ENCODE results near the gene SLC66A3. TPM values are rescaled to one million over a fixed set of nuclear protein-coding genes. Genes with fewer than 3 reads are reported as not detected.

The SLC66A3 gene
- total RNA-seq, 2 donors from 2014 or later = 7.7 to 13.2 TPM

DNA sequence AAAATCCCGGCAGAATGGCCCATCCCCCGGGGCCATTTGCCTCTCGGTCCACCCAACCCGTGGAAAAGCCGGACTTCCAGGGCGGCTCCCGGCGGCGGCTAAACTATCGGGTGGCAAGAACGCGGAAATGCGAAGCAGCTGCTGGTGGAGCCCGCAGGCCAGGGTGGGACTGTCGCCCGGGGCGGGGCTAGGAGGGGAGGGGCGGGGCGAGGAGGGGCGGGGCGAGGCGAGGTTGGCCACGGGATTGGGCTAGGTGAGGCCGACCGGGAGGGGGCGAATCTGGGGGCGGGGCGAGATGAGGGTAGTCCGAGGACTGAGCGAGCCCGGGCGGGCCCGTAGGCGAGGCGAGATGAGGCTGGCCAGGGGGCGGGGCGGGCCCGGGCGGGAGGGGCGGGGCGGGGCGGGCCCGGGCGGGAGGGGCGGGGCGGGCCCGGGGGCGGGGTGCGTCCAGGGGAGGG, 315 bp upstream of the SLC66A3 start:
- Histone ChIP-seq H3K9ac (ENCODE audit: low read depth in 2 of 2, low read length in 2 of 2) (peak overlapping the region; percentile 57 to 91), H3K27ac (peak overlapping the region; percentile 87), H3K4me3 (peak overlapping the region; percentile 41), H3K4me1 (peaks cover 5% of the 10 kb centered on the region), H3K27me3 (no peaks in the 10 kb centered on the region), H3K36me3 (no peaks in the 10 kb centered on the region), H3K9me3 (no peaks in the 10 kb centered on the region)
- peak; percentile 99 for DNase-seq
- TF ChIP-seq, protein P1, sequence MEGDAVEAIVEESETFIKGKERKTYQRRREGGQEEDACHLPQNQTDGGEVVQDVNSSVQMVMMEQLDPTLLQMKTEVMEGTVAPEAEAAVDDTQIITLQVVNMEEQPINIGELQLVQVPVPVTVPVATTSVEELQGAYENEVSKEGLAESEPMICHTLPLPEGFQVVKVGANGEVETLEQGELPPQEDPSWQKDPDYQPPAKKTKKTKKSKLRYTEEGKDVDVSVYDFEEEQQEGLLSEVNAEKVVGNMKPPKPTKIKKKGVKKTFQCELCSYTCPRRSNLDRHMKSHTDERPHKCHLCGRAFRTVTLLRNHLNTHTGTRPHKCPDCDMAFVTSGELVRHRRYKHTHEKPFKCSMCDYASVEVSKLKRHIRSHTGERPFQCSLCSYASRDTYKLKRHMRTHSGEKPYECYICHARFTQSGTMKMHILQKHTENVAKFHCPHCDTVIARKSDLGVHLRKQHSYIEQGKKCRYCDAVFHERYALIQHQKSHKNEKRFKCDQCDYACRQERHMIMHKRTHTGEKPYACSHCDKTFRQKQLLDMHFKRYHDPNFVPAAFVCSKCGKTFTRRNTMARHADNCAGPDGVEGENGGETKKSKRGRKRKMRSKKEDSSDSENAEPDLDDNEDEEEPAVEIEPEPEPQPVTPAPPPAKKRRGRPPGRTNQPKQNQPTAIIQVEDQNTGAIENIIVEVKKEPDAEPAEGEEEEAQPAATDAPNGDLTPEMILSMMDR (IDR thresholded peaks at IDR 0.05) = no peak
- intact Hi-C loops (cut with DNase I) = no loop called here

DNA sequence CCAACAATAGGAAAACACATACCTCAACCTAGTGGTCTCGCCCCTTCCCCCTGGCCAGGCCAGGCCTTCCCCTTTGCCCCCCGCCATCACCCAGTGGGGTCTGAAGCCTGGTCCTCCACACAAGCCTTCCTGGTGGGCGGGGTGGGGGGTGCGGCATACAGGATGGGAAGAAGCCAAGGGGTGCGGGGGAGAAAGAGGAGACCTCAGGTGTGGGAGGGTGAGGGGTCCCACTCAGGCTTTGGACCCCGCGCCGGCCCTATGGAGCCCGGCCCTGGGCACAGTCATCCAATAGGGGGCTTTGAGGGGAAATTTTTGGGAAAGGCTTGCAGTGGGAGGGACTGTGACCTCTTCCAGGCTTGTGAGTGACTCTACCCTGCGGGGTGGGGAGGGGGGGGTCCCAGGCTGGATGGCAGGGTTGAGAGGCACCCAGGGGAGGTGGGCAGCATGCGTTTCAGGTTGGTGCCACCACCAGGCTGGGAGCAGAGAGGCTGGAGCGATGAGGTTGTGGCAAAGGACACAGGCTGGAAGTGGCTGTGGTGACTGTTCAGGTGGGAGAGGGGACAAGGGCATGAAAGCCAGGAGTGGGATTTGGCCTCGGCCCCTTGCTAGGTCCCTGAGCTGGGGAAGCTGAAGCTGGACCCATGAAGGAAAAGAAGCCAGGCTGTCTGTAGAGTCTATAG, 1.3 kb downstream of the SLC66A3 start:
- no peaks in the 10 kb centered on the region for H3K36me3 ChIP-seq
- no peaks in the 10 kb centered on the region for H3K27me3 ChIP-seq
- H3K4me1 ChIP-seq = peaks cover 5% of the 10 kb centered on the region
- H3K4me3 ChIP-seq = no peak overlapping the region
- no peaks in the 10 kb centered on the region for H3K9me3 ChIP-seq
- TF ChIP-seq, protein P1 (IDR thresholded peaks at IDR 0.05) = no peak
- intact Hi-C loops (cut with DNase I) = no loop called here
- no peak for DNase-seq
- H3K27ac ChIP-seq = no peak overlapping the region
- no peak overlapping the region for H3K9ac ChIP-seq (ENCODE audit: low read depth in 2 of 2, low read length in 2 of 2)

DNA sequence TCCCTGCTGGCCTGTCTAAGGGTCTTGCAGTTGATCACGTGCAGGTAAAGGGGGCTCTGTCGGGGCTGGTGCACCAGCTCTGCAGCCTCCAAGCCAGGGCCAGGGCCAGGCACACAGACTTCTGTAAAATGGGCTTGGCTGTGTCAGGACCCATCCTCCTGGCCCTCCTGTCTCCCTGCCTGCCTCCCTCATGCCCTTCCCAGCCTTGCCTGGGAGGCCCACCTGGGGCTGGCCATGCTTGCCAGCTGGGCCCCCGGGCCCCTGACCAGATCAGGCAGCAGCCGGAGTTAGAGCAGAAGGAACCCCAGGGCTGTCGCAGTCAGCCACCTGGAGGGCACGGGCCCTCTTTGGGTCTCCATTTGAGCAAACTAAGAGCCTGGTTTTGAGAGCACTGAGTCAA, 2.0 kb downstream of the SLC66A3 start:
- Histone ChIP-seq H3K4me1 (peaks cover 5% of the 10 kb centered on the region), H3K27ac (no peak overlapping the region), H3K4me3 (no peak overlapping the region), H3K36me3 (no peaks in the 10 kb centered on the region), H3K27me3 (no peaks in the 10 kb centered on the region), H3K9me3 (no peaks in the 10 kb centered on the region), H3K9ac (ENCODE audit: low read depth in 2 of 2, low read length in 2 of 2) (no peak overlapping the region)
- DNase-seq = no peak
- intact Hi-C loops (cut with DNase I) = no loop called here
- TF ChIP-seq, protein P1 (IDR thresholded peaks at IDR 0.05) = no peak

DNA sequence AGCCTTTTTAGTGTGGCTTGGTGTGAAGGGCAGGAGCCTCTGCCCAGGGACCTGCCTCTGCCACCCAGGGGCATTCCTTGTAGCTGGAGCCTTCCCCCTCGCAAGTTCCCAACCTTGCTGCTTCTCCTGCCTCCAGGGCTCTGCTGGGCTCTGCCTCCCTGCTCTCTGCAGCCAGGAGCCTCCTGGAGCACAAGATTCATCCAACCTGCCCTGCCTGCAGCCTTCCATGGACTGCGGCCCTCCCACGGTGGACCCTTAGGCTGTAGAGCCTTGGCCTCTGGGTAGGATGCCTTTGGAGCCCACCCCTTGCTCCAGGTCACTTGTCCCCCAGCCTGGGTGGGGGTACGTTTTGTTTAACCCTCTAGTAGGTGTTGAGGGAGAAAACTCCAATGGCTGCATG, 2.5 kb downstream of the SLC66A3 start:
- Histone ChIP-seq H3K27ac (no peak overlapping the region), H3K27me3 (no peaks in the 10 kb centered on the region), H3K36me3 (no peaks in the 10 kb centered on the region), H3K9me3 (no peaks in the 10 kb centered on the region), H3K4me1 (peaks cover 5% of the 10 kb centered on the region), H3K4me3 (no peak overlapping the region), H3K9ac (ENCODE audit: low read depth in 2 of 2, low read length in 2 of 2) (no peak overlapping the region)
- TF ChIP-seq, protein P1 (IDR thresholded peaks at IDR 0.05) = no peak
- intact Hi-C loops (cut with DNase I) = no loop called here
- DNase-seq = no peak

DNA sequence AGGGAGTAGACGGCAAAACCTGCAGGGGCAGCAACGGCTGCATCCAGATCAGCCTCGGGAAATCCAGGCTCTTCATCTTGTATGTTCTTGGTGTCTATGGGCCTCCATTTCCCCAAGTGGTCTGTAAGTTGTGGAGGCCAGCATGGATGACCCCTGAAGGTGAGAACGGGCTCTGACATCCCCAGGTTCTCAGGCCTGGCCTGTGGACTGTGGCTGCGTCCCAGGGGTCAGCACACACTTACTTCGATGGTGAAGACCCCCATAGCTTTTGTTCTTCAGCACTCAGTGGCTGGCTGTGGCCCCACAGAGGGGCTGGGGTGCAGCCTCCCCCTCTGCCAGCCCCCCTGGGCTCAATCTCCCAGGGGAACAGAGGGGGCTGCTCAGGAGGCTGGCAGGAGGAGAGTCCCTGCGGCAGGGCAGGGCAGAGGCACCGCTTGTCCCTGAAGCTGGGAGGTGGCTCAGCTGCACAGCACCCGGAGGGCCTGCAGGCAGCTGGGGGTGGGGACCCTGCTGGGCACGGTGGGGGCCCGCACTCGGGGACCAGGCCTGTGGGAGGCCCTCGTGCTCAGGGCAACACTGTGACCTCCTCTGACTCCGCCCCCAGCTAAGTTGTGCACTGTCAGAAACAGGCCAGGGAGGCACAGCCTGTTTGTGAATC, 3.8 kb downstream of the SLC66A3 start:
- TF ChIP-seq, protein P1 (IDR thresholded peaks at IDR 0.05) = no peak
- no peak for DNase-seq
- Histone ChIP-seq H3K4me3 (no peak overlapping the region), H3K36me3 (no peaks in the 10 kb centered on the region), H3K4me1 (peaks cover 5% of the 10 kb centered on the region), H3K27me3 (no peaks in the 10 kb centered on the region), H3K27ac (no peak overlapping the region), H3K9ac (ENCODE audit: low read depth in 2 of 2, low read length in 2 of 2) (no peak overlapping the region), H3K9me3 (no peaks in the 10 kb centered on the region)
- intact Hi-C loops (cut with DNase I) = no loop called here
